NCI-H2227 (cell line): Measurements from ENCODE around the gene NR1D2.
"Not testable (repeated sequence)": the region's sequence is repeated elsewhere in the genome, so short reads cannot be mapped to it uniquely, and the experiment has no call there.

Source experiments
- DNase-seq: peaks from one replicate; lab custom pipeline; 2025; ENCODE audit not compliant: unreplicated experiment; lab: John Stamatoyannopoulos, UW

The NR1D2 gene

DNA sequence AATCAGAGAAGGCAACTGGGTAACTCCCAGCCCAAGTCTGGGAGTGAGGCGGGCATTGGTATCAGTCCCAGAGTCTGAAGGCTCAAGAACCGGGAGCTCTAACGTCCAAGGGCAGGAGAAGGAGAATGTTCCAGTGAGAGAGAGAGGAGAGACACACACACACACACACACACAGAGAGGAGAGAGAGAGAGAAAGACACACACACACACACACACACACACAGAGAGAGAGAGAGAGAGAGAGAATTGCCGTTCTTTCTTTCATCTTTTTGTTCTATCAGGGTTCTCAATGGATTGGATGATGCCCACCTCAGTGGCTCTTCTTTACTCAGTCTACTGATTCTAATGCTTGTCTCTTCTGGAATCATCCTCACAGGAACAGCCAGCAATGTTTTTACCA lies 57.0 kb downstream of the NR1D2 start:
- no peak for DNase-seq

DNA sequence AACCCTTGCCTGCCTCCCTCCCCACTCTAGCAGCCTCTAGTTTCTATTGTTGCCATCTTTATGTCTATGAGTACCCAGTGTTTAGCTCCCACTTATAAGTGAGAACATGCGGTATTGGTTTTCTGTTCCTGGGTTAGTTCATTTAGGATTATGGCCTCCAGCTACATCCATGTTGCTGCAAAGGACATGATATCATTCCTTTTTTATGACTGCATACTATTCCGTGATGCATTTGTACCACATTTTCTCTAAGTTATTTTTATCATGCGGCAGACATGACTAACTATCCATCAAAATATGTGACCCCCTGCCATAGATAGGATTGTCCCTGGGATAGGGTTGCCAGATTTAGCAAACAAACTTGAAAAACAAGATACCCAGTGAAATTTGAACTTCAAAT lies 58.4 kb downstream of the NR1D2 start:
- DNase-seq: no peak

DNA sequence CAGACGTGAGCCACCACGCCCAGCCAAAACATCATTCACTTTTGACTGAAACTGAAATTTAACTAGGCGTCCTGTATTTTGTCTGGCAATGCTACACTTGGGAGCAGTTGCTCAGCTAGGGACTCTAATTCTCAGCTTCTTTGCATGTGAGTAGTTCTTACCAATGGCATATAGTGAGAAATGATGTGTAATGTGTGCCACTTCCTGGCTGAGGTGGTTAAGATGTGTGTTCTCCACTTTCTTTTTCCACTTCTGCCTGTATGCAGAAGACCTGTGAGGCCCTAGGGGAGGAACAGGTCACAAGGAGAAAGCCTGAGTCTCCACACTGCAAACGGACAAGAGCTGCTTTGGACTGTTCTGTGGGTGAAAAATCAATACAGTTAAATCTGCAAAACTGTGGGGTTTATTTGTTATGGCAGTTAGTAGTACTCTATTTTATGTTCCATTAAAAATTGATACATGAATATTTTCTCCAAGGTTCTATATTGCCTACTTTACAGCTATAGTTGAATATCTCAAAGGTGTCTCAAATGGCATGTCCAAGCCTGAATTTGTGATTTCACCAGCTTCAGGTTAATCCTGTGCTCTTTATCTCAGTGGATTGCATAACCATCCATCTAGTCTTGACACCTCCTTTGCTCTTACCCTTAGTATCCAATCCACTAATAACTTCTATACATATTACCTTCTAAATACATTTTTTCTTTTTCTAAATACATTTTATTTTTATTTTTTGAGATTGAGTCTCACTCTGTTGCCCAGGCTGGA lies 59.3 kb downstream of the NR1D2 start:
- no peak for DNase-seq

DNA sequence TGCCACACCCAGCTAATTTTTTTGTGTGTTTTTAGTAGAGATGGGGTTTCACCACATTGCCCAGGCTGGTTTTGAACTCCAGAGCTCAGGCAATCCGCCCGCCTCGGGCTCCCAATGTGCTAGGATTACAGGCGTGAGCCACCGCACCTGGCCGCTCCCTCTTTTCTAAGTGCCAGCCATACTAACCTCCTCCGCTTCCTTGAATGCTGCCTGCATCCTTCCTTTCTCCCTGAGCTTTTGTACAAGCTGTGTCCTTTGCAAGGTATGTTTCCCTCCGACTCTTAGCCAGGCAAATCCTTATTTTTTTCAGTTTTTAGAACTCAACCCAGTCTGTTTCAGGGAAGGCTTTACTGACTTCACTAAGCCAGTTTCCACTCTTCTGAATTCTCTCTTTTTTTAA lies 60.6 kb downstream of the NR1D2 start:
- no peak for DNase-seq

DNA sequence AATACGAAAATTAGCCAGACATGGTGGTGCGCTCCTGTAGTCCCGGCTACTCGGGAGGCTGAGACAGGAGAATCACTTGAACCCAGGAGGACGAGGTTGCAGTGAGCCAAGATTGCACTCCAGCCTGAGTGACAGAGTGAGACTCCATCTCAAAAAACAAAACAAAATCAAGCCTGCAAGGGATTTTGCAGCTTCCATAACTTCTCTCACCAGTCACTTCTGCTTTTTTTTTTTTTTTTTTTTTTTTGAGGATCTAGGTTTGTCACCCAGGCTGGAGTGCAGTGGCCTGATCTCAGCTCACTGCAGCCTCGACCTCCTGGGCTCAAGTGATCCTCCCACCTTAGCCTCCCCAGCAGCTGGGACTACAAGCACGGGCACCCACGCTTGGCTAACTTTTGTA lies 65.7 kb downstream of the NR1D2 start:
- not testable (repeated sequence) for DNase-seq

DNA sequence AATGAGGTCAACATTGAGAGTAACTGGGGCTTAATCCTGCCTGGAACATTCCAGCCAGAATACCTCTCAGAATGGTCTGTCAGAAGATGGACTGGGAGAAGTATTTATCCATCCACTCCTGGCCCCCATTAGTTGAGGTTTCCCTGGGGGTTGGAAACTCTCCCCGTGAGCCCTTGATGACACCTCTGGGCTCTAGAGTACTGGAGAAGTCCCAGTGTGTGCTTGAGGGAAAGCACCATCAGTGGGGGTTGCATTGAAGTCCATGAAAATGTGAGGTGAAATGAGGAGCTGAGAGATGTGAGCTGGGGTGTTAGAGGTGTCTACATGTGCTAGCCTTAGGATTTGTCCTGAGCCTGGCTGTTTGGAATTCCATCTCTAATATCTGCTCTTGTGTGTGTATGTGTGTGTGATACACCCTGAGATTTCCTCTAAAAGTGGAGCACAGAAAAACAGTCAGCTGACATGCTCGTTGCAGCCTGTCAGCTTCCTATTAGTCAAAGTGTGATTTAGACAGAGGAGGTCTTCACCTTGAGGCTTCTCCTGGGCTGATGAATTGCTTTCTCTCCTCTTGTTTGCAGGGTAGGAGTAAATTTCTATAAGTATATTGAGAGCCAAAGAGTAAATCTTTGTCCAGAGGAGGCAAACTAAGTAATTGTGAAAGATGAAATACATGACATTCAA lies 67.6 kb downstream of the NR1D2 start:
- DNase-seq: no peak

DNA sequence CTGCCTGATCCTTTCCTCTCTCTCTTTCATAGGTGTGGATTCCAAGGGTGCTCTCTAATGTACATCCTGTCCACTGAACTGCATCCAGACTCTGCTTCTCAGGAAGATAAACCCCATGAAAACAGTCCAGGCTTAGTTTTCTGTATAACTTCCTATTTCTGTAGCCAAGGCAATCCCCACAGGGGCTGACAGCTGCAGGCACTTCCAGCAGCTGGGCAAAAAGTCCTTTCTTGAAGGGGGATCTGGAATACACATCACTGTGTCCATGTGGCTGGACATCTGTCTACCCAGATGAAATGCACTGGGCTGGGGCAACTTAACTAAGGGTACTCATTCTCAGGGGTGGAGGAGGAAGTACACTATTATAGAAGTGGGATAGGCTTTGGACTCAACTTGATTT lies 72.2 kb downstream of the NR1D2 start:
- DNase-seq: no peak

DNA sequence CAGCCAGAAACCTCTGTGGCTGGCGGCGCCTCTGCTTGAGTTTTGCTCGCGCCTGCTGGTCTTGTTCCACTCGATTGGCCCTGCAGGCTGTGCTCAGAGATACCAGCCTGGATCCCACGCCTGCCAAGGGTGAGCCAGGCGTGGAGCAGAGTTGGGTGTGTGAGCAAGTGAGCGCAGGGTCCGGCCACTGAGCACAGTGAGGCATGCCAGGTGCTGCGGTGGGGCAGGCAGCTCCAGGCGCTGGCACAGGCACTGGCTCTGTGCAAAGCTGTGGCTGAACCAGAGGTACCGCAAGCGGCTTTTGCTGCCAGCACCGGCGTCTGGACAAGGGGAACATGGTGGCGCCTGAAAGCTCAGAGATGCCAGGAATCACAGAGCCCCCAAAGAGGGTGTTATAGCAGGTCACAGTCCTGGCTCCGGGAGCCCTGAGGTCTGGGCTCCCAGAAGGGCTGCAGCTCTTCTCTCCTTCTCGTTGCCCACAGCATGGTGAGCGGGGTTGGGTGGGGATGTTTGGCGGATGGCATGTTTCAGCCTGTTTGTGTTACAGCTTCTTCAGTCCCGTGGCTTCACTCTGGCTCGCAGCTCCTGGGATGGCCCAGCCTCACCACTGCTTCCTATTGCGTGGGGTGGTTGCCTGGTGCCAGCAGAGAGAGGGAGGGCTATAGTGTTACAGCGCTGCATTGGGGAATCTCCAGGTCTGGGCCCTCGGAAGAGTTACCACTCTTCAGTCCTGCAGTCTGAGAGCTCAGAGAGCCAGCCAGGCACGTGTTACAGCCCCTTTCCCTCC lies 73.9 kb downstream of the NR1D2 start:
- no peak for DNase-seq

DNA sequence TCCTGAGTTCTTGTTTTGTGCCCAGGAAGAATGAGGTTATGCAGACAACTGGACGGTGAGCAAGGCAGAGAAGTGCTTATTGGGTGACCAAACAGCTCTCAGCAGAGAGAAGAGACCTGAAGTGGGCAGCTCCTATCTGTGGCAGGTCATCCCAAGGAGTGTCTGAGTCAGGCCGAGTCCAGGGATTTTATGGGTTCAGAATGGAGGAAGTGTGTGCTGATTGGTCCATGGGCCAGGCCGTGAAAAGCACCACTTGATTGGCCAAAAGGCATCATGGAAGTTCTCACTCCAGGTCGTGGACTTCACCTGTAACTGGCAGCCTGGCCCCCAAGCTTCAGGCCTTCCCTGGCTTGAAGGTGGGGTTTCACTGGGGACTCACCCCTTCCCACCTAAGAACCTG lies 74.5 kb downstream of the NR1D2 start:
- no peak for DNase-seq

DNA sequence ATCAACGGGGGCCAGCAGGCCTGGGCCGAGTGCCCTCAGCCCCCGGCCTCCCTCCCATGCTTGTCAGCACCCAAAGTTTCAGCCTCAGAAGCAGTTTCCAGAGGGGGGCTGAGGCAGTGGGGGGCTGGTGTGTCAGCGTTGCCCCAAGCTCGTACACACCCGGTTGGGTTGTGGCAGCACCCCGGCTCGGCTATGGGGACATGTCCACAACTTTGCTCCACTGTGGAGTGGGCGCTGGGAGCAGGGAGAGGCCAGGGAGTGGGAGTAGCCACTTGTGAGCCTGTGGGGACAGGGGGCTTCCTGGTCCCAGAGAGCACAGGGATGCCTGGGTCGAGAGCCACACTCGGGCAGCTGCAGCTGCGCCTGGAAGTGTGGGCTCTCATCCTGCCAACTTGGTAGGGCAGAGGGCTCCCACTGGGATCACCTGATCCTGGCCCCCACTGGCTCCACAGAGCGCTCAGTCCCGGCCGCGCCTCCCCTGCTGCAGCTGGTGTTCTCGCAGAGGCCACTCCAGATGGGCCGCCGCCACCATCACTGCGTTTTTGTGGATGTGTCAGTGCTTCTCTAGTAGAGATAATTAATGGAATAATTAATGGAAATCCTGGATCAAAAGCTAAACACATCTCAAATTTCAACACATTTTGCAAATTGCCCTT lies 75.1 kb downstream of the NR1D2 start:
- DNase-seq: no peak

DNA sequence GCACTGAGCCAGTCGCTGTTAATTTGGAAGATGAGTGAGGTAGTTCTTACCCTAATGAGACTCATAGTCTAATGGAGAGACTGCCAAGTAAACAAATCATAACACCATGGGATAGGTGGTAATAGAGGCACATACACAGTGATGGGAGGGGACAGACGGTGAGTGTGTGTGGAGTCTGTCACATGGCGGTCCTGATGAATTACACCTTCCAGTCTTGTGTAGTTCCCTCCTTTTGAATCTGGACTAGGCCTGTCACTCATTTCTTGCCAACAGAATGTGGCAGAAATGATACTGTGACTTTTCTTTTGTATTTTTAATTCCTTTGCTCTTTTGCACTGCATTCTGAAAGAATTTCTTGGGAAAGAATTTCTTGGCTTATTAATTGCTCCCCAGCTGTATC lies 78.1 kb downstream of the NR1D2 start:
- DNase-seq: no peak

DNA sequence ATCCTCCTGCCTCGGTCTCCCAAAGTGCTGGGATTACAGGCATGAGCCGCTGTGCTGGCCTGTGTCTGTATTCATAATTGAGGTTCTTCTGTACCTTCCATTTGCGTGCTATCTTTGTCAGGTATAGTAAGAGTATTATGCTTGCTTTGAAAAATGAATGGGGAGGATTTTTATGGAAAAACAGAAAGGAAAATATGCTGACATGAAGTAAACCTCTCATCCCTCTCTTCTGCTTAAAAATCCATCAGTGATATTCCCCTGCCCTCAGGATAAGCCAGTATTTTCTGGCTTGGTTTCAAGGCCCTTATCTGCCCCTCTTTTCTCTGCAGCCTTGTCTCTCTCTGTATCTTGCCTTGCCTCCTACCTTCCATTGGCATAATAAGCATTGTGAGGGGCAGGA lies 80.7 kb downstream of the NR1D2 start:
- DNase-seq: no peak

DNA sequence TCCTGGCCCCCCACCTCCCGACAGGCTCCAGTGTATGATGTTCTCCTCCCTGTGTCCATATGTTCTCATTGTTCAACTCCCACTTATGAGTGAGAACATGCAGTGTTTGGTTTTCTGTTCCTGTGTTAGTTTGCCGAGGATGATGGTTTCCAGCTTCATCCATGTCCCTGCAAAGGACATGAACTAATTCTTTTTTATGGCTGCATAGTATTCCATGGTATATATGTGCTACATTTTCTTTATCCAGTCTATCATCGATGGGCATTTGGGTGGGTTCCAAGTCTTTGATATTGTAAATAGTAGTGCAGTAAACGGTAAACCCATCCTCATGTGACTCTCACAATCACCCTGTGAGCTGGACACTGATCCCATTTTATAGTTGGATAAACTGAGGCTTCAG lies 81.6 kb downstream of the NR1D2 start:
- not testable (repeated sequence) for DNase-seq

DNA sequence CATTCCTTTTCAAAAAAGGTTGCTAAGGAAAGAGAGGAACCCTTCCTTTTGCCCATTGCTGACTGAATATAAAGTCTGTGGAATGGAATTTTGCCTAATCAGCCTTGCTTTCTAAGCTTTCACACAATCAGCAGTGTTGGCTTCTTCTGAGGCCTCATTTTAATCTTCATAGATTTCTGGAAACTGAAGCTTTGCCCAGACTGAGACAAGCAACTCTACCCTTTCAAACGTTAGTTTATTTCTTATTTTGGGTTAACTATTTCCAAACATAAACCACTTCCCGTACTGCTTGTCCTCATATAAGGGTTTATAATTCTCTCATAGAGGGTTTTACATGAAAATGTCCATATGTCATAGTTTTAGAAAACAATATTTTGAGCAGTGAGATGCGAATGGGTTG lies 82.9 kb downstream of the NR1D2 start:
- DNase-seq: no peak
